ENCODE measurements around the gene TTLL10.

DNA sequence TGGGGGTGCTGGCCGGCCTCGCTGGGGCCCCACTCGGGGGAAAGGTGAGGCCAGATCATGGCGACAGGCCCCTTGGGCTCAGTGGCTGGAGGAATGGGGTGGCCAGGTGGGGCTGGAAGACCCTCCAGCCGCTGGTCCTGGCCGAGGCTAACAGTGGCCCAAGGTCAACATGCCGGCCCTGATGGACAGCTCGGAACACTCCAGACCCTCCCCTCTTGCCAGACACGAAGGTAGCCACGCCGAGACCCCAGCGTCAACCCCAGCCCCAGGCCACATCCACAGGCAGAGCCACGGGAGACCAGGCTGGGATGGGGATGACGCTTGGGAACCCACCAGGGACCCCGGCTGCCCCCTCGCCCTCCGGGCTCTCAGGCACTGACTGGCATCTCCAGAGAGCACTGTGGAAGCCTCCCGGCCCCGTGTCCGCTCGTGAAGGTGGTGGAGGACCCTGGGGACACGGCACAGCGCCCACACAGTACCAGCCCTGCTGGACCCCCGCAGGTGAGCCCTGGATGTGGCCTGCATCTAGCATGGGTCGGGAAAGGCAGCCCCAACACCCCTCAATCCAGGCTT, 73.7 kb downstream of the TTLL10 start:
- TF ChIP-seq POLR2A (IDR thresholded peaks at IDR 0.05; ENCODE audit: low read length) (no peak), GATA1 (IDR thresholded peaks at IDR 0.05; ENCODE audit: low read depth, low read length) (no peak)
